K562 (cell line): ENCODE results near the gene APOC1. TPM values are rescaled to one million over a fixed set of nuclear protein-coding genes. Genes with fewer than 3 reads are reported as not detected.
"Not testable (repeated sequence)": the region's sequence is repeated elsewhere in the genome, so short reads cannot be mapped to it uniquely, and the experiment has no call there.

Experiments
- ATAC-seq: fragments of 200-7000 bp; cut with Tn5 transposase; 3 replicates; pipeline ENCODE4 v1.9.1; 2020; ENCODE audit warnings: moderate library complexity
- BruUV-seq: library from RNA; stranded (reverse); fragments of 400-500 nt; replicated peaks from 2 replicates; lab custom pipeline; 2021; lab: Mats Ljungman, UMichigan
- CTCF ChIA-PET: fragments of 300-600 bp; formaldehyde crosslinking; extraction: SDS; loops from one replicate; lab custom pipeline; 2021; ENCODE audit warnings: low intra/inter-chr PET ratio; lab: Yijun Ruan, JAX
- POLR2A ChIA-PET: fragments of 300-600, 350-650 bp; sonication (Branson Sonifier 250); formaldehyde crosslinking; extraction: SDS; loops from one replicate; lab custom pipeline; 2021; ENCODE audit warnings: antibody characterized with exemption, inconsistent platforms; lab: Yijun Ruan, JAX
- DNase-seq, 4 experiments: peaks; one replicate each; pipeline versions ENCODE4 v3.0.0 to v3.0.0-alpha.2; 2011 to 2018; ENCODE audit warnings: low spot score in 3 of 4, mixed read lengths in 3 of 4; ENCODE audit errors: extremely low read depth in 1 of 4
- FAIRE-seq: peaks from 2 replicates; lab custom pipeline; 2011; peaks lifted over from hg19 to GRCh38; lab: Jason Lieb, UNC
- H2AFZ ChIP-seq: 2 replicates; pipeline ENCODE4 v1.6.0; 2011; ENCODE audit warnings: low read depth, low read length, control low read depth, inconsistent platforms
- H3K27ac ChIP-seq: fragments of 200-600 bp; 3 replicates; pipeline ENCODE4 v1.8.0; 2011; ENCODE audit warnings: low read depth, mild to moderate bottlenecking, control low read depth, inconsistent platforms, low read length, moderate library complexity, mixed read lengths; ENCODE audit errors: extremely low read depth
- H3K27me3 ChIP-seq, 2 experiments: fragments of 300-600 bp in 1 of 2; 2 replicates in 1 of 2; 3 replicates in 1 of 2; pipeline versions ENCODE4 v1.6.0 to v1.8.0; 2011; ENCODE audit warnings: inconsistent platforms in 2 of 2, low read length in 2 of 2, mild to moderate bottlenecking in 1 of 2, mixed read lengths in 1 of 2, moderate library complexity in 1 of 2; ENCODE audit not compliant: control insufficient read depth in 2 of 2, insufficient read depth in 2 of 2
- H3K36me3 ChIP-seq: fragments of 300-600 bp; 3 replicates; pipeline ENCODE4 v1.8.0; 2011; ENCODE audit warnings: mild to moderate bottlenecking, low read length, inconsistent platforms; ENCODE audit not compliant: control insufficient read depth, insufficient read depth
- H3K4me1 ChIP-seq, 2 experiments: fragments of 200-600 bp in 1 of 2; replicated peaks in 1 of 2; 2 replicates in 1 of 2; 3 replicates in 1 of 2; pipeline versions ENCODE4 v1.5.1 to v1.8.0; 2011; ENCODE audit warnings: inconsistent platforms in 2 of 2, low read length in 2 of 2, mild to moderate bottlenecking in 1 of 2, mixed read lengths in 1 of 2, moderate library complexity in 1 of 2; ENCODE audit not compliant: control insufficient read depth in 2 of 2, insufficient read depth in 2 of 2
- H3K4me2 ChIP-seq: 2 replicates; pipeline ENCODE4 v1.6.1; 2011; ENCODE audit warnings: low read length, control low read depth, inconsistent platforms, mixed read lengths; ENCODE audit not compliant: insufficient read depth
- H3K4me3 ChIP-seq: fragments of 200-600 bp; sonication (generic), shearing (Covaris generic); 2 replicates; pipeline ENCODE4 v1.5.1; 2016; ENCODE audit warnings: control low read depth, inconsistent platforms
- H3K79me2 ChIP-seq: fragments of 200-600 bp; 3 replicates; pipeline ENCODE4 v1.8.0; 2011; ENCODE audit warnings: low read length, inconsistent platforms; ENCODE audit not compliant: control insufficient read depth, insufficient read depth
- H3K9ac ChIP-seq, 2 experiments: 2 replicates each; pipeline versions ENCODE4 v1.6.0 to v1.6.1; 2011; ENCODE audit warnings: low read depth in 2 of 2, low read length in 2 of 2, control low read depth in 1 of 2, inconsistent platforms in 1 of 2, mild to moderate bottlenecking in 1 of 2, mixed read lengths in 1 of 2; ENCODE audit not compliant: insufficient read depth in 1 of 2
- H3K9me1 ChIP-seq: one replicate; pipeline ENCODE4 v1.6.0; 2011; ENCODE audit warnings: inconsistent platforms, mild to moderate bottlenecking, low read length, moderate library complexity; ENCODE audit not compliant: control insufficient read depth, insufficient read depth
- H3K9me3 ChIP-seq: replicated peaks from 2 replicates; pipeline ENCODE4 v1.5.1; 2011; ENCODE audit warnings: low read depth, low read length, inconsistent platforms; ENCODE audit not compliant: control insufficient read depth, insufficient read depth
- H4K20me1 ChIP-seq: replicated peaks from 2 replicates; pipeline ENCODE4 v1.6.1; 2011; ENCODE audit warnings: low read length, inconsistent platforms, mixed read lengths; ENCODE audit not compliant: control insufficient read depth, insufficient read depth
- BCOR ChIP-seq: fragments of 450-650 bp; IDR thresholded peaks from 2 replicates; pipeline ENCODE4 v1.6.1; 2016
- CC2D1A ChIP-seq: fragments of 450-650 bp; IDR thresholded peaks from 2 replicates; pipeline ENCODE4 v1.6.1; 2017; ENCODE audit warnings: mild to moderate bottlenecking
- ILF3 ChIP-seq: fragments of 450-650 bp; IDR thresholded peaks from 2 replicates; pipeline ENCODE4 v1.6.1; 2018; ENCODE audit warnings: antibody characterized with exemption, mild to moderate bottlenecking, moderate library complexity, borderline replicate concordance
- KLF13 ChIP-seq: fragments of 450-650 bp; IDR thresholded peaks from 2 replicates; pipeline ENCODE4 v1.6.1; 2016; ENCODE audit warnings: missing genetic modification characterization, low read depth, mild to moderate bottlenecking, missing compliant biosample characterization, moderate library complexity, borderline replicate concordance
- LCOR ChIP-seq: sonication (generic); formaldehyde crosslinking; IDR thresholded peaks from 2 replicates; pipeline ENCODE4 v1.8.0; 2022; ENCODE audit warnings: mild to moderate bottlenecking, missing genetic modification reagents
- NFIX ChIP-seq: fragments of 250-450 bp; sonication (Bioruptor Pico); IDR thresholded peaks from 2 replicates; pipeline ENCODE4 v1.4.0; 2020; ENCODE audit warnings: low read depth, mild to moderate bottlenecking, moderate library complexity
- NONO ChIP-seq, 2 experiments: fragments of 200-400 bp in 1 of 2; fragments of 450-650 bp in 1 of 2; formaldehyde crosslinking in 1 of 2; IDR thresholded peaks; 2 replicates each; pipeline ENCODE4 v1.6.1; 2017; ENCODE audit warnings: low read depth in 2 of 2, mild to moderate bottlenecking in 2 of 2, moderate library complexity in 2 of 2, low read length in 1 of 2
- NR2C1 ChIP-seq, 2 experiments: fragments of 450-650 bp; IDR thresholded peaks; 2 replicates each; pipeline ENCODE4 v1.6.1; 2017; ENCODE audit warnings: mild to moderate bottlenecking in 2 of 2, antibody characterized with exemption in 1 of 2, inconsistent platforms in 1 of 2, missing compliant biosample characterization in 1 of 2, missing genetic modification characterization in 1 of 2
- PHTF2 ChIP-seq: fragments of 250-450 bp; sonication (Bioruptor Pico); IDR thresholded peaks from 2 replicates; pipeline ENCODE4 v1.5.0; 2021; ENCODE audit warnings: mild to moderate bottlenecking
- SMARCA5 ChIP-seq: fragments of 450-650 bp; IDR thresholded peaks from 2 replicates; pipeline ENCODE4 v1.6.1; 2016
- U2AF2 ChIP-seq: fragments of 200-400 bp; formaldehyde crosslinking; optimal IDR thresholded peaks from 2 replicates; pipeline ENCODE3; 2017; ENCODE audit warnings: low read depth, mild to moderate bottlenecking, low read length
- ZNF165 ChIP-seq: fragments of 250-450 bp; sonication (Bioruptor Pico); IDR thresholded peaks from 2 replicates; pipeline ENCODE4 v1.4.0; 2020; ENCODE audit warnings: borderline replicate concordance
- ZNF212 ChIP-seq: fragments of 450-650 bp; formaldehyde crosslinking; IDR thresholded peaks from 2 replicates; pipeline ENCODE4 v1.4.0; 2020; ENCODE audit warnings: mild to moderate bottlenecking
- ZNF316 ChIP-seq: fragments of 450-650 bp; IDR thresholded peaks from 2 replicates; pipeline ENCODE4 v1.6.1; 2016
- WGBS: fragments of 100-300 bp; shearing (Covaris generic); methylation state at CpG from one replicate; pipeline ENCODE4 v1.1.6; 2016; ENCODE audit warnings: low coverage, mixed read lengths; ENCODE audit not compliant: insufficient coverage; ENCODE audit errors: missing lambda C conversion rate; 5-methylcytosine and 5-hydroxymethylcytosine counted together
- in situ Hi-C: fragments of 300-500 bp; cut with MboI; formaldehyde crosslinking; loops from 4 replicates; pipeline ENCODE4 v1.15.0; 2018; ENCODE audit warnings: inconsistent platforms, mixed read lengths
- intact Hi-C: fragments of 100-400 bp; cut with micrococcal nuclease; formaldehyde crosslinking; loops from 2 replicates; pipeline ENCODE4 v1.14.2; 2022
- polyA plus RNA-seq, 8 experiments: library from polyadenylated mRNA; depleted of rRNA in 4 of 8; stranded (reverse) in 5 of 8; unstranded in 3 of 8; fragments of >200 nt; fragmentation: Nextera tagmentation in 2 of 8; fragmentation: Illumina TruSeq in 1 of 8; extraction: Ambion mirVana in 2 of 8; extraction: Trizol in 1 of 8; gene quantifications; 2 replicates each; pipeline versions ENCODE4 v1.2.1 to v1.2.3, GENCODE V29; 2011 to 2014; ENCODE audit warnings: inconsistent platforms in 1 of 8, missing spikeins in 1 of 8
- total RNA-seq, 7 experiments: library from RNA; depleted of rRNA in 6 of 7; stranded (reverse); fragments of >200 nt in 6 of 7; fragmentation: Illumina TruSeq in 2 of 7; extraction: Trizol in 2 of 7; gene quantifications; 2 replicates each; pipeline versions ENCODE4 v1.2.1 to v1.2.3, GENCODE V29; 2011 to 2021; ENCODE audit warnings: low replicate concordance in 1 of 7
- TF ChIP-seq, protein P1 (sequence below): fragments of 200-800 bp; sonication (Bioruptor generic); IDR thresholded peaks from 2 replicates; pipeline ENCODE4 v1.6.1; 2017; ENCODE audit warnings: missing genetic modification characterization, missing compliant biosample characterization

The APOC1 gene
- total and polyA plus RNA-seq, 9 of the 15 experiments (the other 6 are each of a cell fraction or from before 2014, with no cell fraction given): 115 to 408 (median 220) TPM

DNA sequence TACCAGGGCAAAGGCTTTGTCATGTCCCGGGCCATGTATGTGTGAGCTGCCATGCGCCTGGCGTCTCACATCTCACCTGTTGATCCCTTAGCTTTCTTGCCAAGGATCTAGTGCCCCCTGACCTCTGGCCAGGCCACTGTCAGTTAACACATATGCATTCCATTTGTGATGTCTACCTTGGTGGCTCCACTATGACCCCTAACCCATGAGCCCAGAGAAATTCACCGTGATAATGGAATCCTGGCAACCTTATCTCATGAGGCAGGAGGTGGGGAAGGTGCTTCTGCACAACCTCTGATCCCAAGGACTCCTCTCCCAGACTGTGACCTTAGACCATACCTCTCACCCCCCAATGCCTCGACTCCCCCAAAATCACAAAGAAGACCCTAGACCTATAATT is 26.1 kb upstream of the APOC1 start:
- 73% methylated on average over 4 of the region's 5 CpGs for WGBS
- H4K20me1 ChIP-seq, intact Hi-C loops, H3K9me1 ChIP-seq, ATAC-seq, in situ Hi-C loops, H3K27ac ChIP-seq, H3K27me3 ChIP-seq, H3K4me2 ChIP-seq, POLR2A ChIA-PET, H2AFZ ChIP-seq, FAIRE-seq, DNase-seq, H3K4me3 ChIP-seq, BruUV-seq, H3K9me3 ChIP-seq: not testable (repeated sequence)
- peak; percentile 68 for TF ChIP-seq NR2C1 (IDR thresholded peaks at IDR 0.05)
- TF ChIP-seq NR2C1 (tag; IDR thresholded peaks at IDR 0.05): peak; percentile 81
- CTCF ChIA-PET: interaction anchor here (0.6 kb wide), 1 partner anchor 403 kb away, joined by 4 read pairs; no protein-coding TSS in a partner anchor
- H3K79me2 ChIP-seq: peaks cover 25% of the 10 kb centered on the region
- peak overlapping the region in 1 of 2 experiments; percentile 20; a peak in 1 of 4 replicates for H3K9ac ChIP-seq
- H3K4me1 ChIP-seq: peaks cover 17 to 27% of the 10 kb centered on the region in 2 experiments
- peaks cover 36% of the 10 kb centered on the region for H3K36me3 ChIP-seq

DNA sequence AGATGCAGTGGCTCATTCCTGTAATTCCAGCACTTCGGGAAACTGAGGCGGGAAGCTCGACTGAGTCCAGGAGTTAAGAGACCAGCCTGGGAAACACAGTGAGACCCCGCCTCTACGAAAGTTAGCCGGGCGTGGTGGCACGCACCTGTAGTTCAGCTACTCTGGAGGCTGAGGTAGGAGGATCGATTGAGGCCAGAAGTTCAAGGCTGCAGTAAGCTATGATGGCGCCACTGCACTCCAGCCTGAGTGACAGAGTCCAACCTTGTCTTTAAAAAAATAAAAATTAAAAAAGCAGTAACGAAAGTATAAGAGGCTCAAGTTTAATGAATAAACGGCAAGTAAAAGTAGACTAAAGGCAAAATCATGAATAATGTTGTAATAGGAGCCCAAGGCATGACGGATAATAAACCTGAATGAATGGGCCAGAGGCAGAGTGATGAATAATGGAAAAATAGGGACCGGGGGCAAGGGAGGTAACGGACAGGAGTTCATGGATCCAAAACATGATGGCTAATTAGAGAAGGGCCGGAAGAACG is 24.5 kb upstream of the APOC1 start:
- Histone ChIP-seq H3K4me2 (peak overlapping the region; percentile 94), H3K9ac (peak overlapping the region; percentile 85 to 88), H4K20me1 (0 out of 2 replicates have a peak, but pooled peaks cover 6% of the 10 kb centered on the region), H3K36me3 (peaks cover 48% of the 10 kb centered on the region), H3K27me3 (no peaks in the 10 kb centered on the region), H3K9me3 (no peaks in the 10 kb centered on the region; the same call in 1 of the 2 replicates), H3K4me3 (peak overlapping the region; percentile 46), H2AFZ (peak overlapping the region; percentile 88), H3K27ac (peak overlapping the region; percentile 96), H3K4me1 (peaks cover 17 to 33% of the 10 kb centered on the region in 2 experiments), H3K9me1 (no peaks in the 10 kb centered on the region), H3K79me2 (peaks cover 39% of the 10 kb centered on the region)
- POLR2A ChIA-PET: interaction anchor here (0.5 to 1.8 kb wide), 18 partner anchors 10 to 550 kb away, joined by 3 to 9 read pairs (median 4); partner anchors contain the start of gene APOE
- intact Hi-C loops: loop anchor here (2.0 kb wide), 2 partner anchors 25 to 45 kb away; partner anchors contain the start of gene APOC1
- BruUV-seq: TSS peak; percentile 96
- in situ Hi-C loops: loop anchor here (10.0 kb wide), 1 partner anchor 165 kb away; no protein-coding TSS in a partner anchor
- ATAC-seq (no peak), DNase-seq (no peak), FAIRE-seq (no peak)
- 48% methylated on average over 17 of the region's 17 CpGs for WGBS
- CTCF ChIA-PET: no interaction called here
- TF ChIP-seq KLF13 (tag) (no peak), NONO (IDR thresholded peaks at IDR 0.05; ENCODE audit: low read depth in 2 of 2, low read length in 1 of 2) (no peak), PHTF2 (CRISPR knock-in tag) (peak; percentile 7; the same call in 1 of the 2 replicates), ZNF165 (CRISPR knock-in tag) (no peak), U2AF2 (no peak), BCOR (peak; percentile 65; the same call in 1 of the 2 replicates), ZNF212 (no peak), ILF3 (peak; percentile 38; the same call in 1 of the 2 replicates), LCOR (peak; percentile 20; the same call in 1 of the 2 replicates), ZNF316 (peak; percentile 54; the same call in 1 of the 2 replicates), SMARCA5 (no peak), CC2D1A (peak; percentile 57; the same call in 1 of the 2 replicates), NFIX (CRISPR knock-in tag) (no peak)
- TF ChIP-seq, protein P1, sequence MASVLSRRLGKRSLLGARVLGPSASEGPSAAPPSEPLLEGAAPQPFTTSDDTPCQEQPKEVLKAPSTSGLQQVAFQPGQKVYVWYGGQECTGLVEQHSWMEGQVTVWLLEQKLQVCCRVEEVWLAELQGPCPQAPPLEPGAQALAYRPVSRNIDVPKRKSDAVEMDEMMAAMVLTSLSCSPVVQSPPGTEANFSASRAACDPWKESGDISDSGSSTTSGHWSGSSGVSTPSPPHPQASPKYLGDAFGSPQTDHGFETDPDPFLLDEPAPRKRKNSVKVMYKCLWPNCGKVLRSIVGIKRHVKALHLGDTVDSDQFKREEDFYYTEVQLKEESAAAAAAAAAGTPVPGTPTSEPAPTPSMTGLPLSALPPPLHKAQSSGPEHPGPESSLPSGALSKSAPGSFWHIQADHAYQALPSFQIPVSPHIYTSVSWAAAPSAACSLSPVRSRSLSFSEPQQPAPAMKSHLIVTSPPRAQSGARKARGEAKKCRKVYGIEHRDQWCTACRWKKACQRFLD (CRISPR knock-in tag): no peak
